Activated T-cell treated with anti-CD3 and anti-CD28 coated beads, Interleukin-2, amount 50 U/mL, for 48 hours (primary cell): ENCODE results near the gene DGKD.

Experiments used
- DNase-seq, 2 experiments: peaks; one replicate each; pipeline ENCODE4 v3.0.0-alpha.2; 2020

Gene DGKD

DNA sequence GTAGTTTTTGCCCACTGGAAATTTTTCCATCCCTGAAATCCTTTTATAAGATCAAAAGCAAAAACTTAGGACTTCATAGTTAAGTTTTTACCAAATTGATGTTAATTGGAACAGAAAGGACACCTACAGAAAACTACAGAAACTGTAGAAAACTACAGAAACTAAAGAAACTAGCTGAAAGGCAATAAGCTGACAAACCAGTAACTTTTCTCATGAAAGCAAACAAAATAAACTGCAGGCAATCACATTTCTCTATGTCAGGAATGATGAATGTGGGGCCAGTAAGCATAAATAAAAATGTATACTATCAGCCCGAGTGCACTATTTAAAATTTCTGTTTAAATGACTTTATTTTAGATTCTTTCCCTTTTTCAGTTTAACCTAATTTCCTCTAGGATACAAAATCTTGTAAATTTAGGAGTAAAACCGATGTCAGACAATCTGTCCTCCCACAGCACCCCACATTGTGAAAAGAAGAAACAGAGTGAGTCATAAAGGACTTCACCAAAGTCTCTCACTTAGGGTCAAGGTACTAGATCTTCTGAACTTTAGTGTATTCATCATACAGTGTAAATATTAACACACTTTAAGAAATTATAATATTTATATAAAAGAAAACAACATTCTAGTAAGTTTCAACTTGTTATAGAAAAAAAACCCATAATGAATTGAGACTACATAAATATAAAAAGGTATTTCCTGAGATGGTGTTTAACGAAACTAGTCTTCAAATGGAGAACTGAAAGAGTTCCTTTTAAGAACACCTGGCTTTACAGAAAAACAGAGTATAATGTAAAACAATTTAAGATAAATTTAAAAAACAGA lies 165.7 kb downstream of the DGKD start:
- no peak for DNase-seq
